ENCODE measurements around the gene SGO2. TPM values are rescaled to one million over a fixed set of nuclear protein-coding genes. Genes with fewer than 3 reads are reported as not detected.
A peak's percentile ranks its signal among the peaks of the same experiment; 100 is the strongest.

Gene SGO2
- total and polyA plus RNA-seq, 9 of the 15 experiments (the other 6 are each of a cell fraction or from before 2014, with no cell fraction given) = 14.5 to 25.9 (median 16.6) TPM

DNA sequence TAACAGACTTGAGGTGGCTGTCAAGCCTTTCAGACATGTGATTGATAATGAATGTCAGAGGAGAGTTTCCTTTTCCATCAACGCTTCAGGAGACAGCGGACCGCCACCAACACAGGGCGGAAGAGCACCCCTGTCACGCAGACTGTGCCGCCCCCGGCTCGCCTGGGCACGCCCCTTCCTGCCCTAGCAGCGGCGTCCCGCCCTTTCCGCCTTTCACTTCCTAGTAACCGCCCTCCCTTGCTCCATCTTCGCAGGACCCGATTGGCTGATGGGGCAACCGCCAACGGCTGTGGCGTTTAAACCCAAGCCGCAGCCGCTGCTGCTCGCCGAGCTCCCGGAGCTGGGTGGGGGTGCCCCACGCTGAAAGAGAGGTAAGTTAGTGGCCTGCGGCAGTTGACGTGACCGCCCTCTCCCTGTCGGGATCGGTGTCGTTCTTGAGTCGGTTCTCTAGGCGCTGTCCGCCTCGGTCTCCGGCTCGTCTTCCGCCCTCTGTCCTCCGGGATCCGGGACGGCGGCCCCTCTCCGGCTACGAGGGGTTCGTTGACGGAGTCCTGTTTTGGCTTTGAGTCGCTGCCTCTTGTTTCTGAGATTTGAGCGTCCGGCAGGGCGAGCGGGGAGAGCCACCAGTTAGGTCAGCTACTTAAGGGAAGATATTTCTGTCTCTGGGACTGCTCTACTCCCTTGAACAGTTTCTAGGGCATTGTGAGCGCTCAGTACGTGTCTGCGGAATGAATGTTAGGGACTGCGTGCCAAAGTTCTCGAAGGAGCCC, at the start of gene SGO2 (continued):
- peak; percentile 59 for TF ChIP-seq TAF1 (IDR thresholded peaks at IDR 0.05; ENCODE audit: control insufficient read depth, extremely low read depth, insufficient read depth, low read length, severe bottlenecking)
- no peak for TF ChIP-seq BACH1 (tag; IDR thresholded peaks at IDR 0.05)
- TF ChIP-seq, protein P1, sequence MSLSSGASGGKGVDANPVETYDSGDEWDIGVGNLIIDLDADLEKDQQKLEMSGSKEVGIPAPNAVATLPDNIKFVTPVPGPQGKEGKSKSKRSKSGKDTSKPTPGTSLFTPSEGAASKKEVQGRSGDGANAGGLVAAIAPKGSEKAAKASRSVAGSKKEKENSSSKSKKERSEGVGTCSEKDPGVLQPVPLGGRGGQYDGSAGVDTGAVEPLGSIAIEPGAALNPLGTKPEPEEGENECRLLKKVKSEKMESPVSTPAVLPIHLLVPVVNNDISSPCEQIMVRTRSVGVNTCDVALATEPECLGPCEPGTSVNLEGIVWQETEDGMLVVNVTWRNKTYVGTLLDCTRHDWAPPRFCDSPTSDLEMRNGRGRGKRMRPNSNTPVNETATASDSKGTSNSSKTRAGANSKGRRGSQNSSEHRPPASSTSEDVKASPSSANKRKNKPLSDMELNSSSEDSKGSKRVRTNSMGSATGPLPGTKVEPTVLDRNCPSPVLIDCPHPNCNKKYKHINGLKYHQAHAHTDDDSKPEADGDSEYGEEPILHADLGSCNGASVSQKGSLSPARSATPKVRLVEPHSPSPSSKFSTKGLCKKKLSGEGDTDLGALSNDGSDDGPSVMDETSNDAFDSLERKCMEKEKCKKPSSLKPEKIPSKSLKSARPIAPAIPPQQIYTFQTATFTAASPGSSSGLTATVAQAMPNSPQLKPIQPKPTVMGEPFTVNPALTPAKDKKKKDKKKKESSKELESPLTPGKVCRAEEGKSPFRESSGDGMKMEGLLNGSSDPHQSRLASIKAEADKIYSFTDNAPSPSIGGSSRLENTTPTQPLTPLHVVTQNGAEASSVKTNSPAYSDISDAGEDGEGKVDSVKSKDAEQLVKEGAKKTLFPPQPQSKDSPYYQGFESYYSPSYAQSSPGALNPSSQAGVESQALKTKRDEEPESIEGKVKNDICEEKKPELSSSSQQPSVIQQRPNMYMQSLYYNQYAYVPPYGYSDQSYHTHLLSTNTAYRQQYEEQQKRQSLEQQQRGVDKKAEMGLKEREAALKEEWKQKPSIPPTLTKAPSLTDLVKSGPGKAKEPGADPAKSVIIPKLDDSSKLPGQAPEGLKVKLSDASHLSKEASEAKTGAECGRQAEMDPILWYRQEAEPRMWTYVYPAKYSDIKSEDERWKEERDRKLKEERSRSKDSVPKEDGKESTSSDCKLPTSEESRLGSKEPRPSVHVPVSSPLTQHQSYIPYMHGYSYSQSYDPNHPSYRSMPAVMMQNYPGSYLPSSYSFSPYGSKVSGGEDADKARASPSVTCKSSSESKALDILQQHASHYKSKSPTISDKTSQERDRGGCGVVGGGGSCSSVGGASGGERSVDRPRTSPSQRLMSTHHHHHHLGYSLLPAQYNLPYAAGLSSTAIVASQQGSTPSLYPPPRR (CRISPR knock-in tag; IDR thresholded peaks at IDR 0.05; ENCODE audit: borderline replicate concordance) = no peak
- peak; percentile 98 for TF ChIP-seq CC2D1A (IDR thresholded peaks at IDR 0.05)
- no peak for TF ChIP-seq SRSF7 (optimal IDR thresholded peaks at IDR 0.05; ENCODE audit: low read depth, low read length)
- TF ChIP-seq EHMT2 (IDR thresholded peaks at IDR 0.05) = peak; percentile 65
- TF ChIP-seq TRIM28 (IDR thresholded peaks at IDR 0.05) = no peak
- TF ChIP-seq, protein P2, sequence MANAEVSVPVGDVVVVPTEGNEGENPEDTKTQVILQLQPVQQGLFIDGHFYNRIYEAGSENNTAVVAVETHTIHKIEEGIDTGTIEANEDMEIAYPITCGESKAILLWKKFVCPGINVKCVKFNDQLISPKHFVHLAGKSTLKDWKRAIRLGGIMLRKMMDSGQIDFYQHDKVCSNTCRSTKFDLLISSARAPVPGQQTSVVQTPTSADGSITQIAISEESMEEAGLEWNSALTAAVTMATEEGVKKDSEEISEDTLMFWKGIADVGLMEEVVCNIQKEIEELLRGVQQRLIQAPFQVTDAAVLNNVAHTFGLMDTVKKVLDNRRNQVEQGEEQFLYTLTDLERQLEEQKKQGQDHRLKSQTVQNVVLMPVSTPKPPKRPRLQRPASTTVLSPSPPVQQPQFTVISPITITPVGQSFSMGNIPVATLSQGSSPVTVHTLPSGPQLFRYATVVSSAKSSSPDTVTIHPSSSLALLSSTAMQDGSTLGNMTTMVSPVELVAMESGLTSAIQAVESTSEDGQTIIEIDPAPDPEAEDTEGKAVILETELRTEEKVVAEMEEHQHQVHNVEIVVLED (CRISPR knock-in tag; IDR thresholded peaks at IDR 0.05) = 0 out of 2 replicates have a peak, but pooled peaks have one; percentile 3
- 0 out of 2 replicates have a peak, but pooled peaks have one; percentile 41 for TF ChIP-seq MTA3 (IDR thresholded peaks at IDR 0.05; ENCODE audit: borderline replicate concordance)
- no peak for TF ChIP-seq HNRNPUL1 (IDR thresholded peaks at IDR 0.05; ENCODE audit: low read length)
- no peak for TF ChIP-seq RHOXF2B (CRISPR knock-in tag; conservative IDR thresholded peaks at IDR 0.05)
- TF ChIP-seq ZNF316 (IDR thresholded peaks at IDR 0.05) = no peak
- TF ChIP-seq NRF1 (conservative IDR thresholded peaks at IDR 0.05 in 1 of 2, IDR thresholded peaks at IDR 0.05 in 1 of 2) = peak; percentile 74 to 78
- TF ChIP-seq ELF4 (CRISPR knock-in tag; IDR thresholded peaks at IDR 0.05) = no peak
- TF ChIP-seq TAF15 (IDR thresholded peaks at IDR 0.05; ENCODE audit: low read depth, low read length) = no peak
- TF ChIP-seq CBX1 (IDR thresholded peaks at IDR 0.05; ENCODE audit: low read depth) = no peak; the same call in none of the 2 replicates
- TF ChIP-seq, protein P3, sequence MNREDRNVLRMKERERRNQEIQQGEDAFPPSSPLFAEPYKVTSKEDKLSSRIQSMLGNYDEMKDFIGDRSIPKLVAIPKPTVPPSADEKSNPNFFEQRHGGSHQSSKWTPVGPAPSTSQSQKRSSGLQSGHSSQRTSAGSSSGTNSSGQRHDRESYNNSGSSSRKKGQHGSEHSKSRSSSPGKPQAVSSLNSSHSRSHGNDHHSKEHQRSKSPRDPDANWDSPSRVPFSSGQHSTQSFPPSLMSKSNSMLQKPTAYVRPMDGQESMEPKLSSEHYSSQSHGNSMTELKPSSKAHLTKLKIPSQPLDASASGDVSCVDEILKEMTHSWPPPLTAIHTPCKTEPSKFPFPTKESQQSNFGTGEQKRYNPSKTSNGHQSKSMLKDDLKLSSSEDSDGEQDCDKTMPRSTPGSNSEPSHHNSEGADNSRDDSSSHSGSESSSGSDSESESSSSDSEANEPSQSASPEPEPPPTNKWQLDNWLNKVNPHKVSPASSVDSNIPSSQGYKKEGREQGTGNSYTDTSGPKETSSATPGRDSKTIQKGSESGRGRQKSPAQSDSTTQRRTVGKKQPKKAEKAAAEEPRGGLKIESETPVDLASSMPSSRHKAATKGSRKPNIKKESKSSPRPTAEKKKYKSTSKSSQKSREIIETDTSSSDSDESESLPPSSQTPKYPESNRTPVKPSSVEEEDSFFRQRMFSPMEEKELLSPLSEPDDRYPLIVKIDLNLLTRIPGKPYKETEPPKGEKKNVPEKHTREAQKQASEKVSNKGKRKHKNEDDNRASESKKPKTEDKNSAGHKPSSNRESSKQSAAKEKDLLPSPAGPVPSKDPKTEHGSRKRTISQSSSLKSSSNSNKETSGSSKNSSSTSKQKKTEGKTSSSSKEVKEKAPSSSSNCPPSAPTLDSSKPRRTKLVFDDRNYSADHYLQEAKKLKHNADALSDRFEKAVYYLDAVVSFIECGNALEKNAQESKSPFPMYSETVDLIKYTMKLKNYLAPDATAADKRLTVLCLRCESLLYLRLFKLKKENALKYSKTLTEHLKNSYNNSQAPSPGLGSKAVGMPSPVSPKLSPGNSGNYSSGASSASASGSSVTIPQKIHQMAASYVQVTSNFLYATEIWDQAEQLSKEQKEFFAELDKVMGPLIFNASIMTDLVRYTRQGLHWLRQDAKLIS (CRISPR knock-in tag; IDR thresholded peaks at IDR 0.05) = 0 out of 2 replicates have a peak, but pooled peaks have one; percentile 65
- TF ChIP-seq FOS (IDR thresholded peaks at IDR 0.05; ENCODE audit: extremely low read depth, insufficient read length) = no peak

All from K562 (cell line).